Measurements from ENCODE around the gene UGP2.
"Not testable (repeated sequence)": the region's sequence is repeated elsewhere in the genome, so short reads cannot be mapped to it uniquely, and the experiment has no call there.

Gene UGP2

DNA sequence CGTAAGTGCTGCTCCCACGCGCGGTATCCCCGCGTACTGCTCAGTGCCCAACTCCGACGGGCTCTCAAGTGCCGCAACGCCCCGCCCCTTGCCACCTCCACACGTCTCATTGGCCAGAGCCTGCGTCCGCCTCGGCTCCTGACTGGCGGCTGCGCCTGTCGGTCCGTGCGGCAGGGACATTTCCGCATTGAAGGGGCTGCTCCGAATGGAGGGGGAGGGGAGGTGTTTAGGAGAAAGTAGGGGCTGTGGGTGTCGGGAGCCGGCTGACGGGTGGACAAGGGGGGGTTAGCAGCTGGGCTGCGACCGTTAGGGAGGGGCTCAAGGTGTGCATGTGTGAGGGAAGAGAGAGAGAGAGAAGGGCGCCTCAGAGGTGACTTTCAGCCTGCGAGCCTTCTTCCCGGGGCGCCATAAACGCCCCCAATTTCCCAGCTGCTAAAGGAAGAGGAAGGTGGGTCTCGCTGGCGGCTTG, 877 bp upstream of the UGP2 start:
- peak; percentile 99 for DNase-seq

DNA sequence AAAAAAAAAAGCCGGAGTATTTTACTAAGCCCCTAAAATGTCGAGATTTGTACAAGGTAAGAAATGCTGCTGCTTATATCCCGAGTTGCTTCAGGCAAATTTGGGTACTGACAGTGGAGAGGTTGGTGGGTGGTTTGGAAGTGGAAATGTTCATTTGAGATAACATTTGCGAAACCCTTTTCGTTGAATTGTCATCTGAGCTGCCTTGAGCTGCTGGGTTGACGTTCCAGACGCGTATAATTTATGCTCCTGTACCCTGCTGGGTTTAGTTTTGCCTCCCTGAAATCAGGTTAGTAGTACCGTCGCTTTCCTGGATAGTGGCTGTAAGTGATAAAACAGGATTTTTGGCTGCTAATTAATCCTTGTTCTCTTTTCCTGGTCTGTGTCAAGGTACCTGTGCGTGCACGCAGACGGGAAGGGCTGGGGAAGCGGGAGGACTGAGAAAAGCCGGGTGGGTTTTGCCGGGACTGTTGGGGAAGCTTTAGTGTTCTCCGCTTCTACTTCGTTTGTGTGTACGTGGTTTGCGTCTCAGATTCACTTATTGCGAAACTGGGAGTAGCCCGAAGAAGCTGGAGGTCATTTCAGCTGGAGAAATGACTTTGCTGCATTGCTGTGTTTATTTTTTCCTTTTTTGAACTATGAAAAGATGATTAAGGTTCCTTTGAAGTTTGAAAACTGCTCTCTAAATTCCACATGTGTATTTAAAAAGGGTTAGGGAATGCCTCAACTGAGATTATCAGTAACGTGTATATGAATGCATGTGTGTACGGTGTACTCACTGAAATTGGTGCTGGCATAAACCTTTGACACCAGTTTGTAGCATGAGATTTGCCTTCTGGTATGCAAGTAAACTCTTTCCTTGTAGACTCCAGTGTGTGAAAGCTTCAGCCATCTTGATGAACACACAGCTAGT, 709 bp downstream of the UGP2 start:
- DNase-seq, result peak; percentile 74

DNA sequence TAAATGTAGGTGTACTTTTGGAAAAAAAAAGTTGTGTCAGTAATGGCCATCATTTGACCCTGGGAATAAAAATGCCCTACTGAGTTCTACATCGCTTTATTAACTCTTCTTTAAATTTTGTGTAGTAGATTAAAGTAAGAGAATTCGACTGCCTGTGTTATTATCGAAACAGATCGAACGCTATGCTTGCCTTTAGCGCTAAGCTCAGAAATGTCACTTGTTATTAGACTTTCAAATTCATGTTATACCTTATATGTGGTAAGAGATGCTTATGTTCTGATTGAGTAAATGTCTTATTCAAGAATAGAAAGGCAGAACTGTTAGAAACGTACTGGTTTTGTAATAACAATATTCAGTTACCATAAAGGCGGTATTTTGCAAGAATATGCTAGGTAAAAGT, 1.4 kb downstream of the UGP2 start:
- no peak for DNase-seq

DNA sequence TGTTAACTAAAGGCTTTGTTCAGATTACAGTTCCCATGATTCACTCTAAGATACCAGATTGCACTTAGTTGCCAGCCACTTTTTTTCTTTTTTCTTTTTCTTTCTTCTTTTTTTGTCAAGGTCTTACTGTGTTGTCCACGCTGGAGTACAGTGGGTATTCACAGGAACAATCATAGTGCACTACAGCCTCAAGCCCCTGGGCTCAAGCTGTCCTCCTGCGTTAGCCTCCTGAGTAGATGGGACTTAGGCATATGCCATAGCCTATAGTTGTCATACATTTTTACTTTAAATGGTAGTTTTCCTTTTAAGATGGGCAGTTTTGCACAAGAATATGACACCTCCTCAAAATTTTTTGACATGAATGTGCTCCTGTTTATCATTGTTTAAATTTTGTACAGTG, 2.1 kb downstream of the UGP2 start:
- DNase-seq, result no peak

DNA sequence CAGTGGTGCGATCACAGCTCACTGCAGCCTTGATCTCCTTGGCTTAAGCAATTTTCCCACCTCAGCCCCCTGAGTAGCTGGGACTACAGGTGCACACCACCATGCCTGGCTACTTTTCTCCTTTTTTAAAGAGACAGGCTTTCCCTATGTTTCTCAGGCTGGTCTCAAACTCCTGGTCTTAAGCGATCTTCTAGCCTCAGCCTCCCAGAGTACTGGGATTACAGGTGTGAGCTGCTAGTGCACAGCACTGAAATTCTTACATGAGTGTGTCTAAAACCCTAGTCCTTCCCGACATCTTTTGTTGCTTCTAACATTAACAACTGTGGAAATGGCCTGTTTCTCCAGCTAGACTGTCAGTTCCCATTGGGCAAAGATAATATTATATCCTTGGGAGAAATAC, 2.9 kb downstream of the UGP2 start:
- DNase-seq, result no peak

DNA sequence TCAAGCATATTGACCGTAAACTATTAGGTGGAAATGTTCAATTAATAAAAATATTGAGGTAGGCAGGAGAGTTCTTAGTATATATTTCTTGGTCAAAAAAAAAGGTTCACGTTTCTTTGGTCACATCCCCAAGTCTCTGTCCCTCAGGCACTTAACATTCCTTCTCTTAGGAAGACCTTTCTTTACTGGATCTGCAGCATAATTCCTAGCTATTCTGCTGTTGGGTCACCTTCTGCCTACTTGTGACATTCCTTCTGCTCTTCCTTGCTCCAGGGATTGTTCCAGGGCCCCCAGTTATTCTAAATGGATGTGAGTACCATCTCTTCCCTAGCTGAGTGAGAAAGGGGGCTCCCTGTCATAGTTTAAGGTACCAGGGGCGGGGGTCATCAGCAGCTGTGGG, 4.2 kb downstream of the UGP2 start:
- DNase-seq, result no peak

DNA sequence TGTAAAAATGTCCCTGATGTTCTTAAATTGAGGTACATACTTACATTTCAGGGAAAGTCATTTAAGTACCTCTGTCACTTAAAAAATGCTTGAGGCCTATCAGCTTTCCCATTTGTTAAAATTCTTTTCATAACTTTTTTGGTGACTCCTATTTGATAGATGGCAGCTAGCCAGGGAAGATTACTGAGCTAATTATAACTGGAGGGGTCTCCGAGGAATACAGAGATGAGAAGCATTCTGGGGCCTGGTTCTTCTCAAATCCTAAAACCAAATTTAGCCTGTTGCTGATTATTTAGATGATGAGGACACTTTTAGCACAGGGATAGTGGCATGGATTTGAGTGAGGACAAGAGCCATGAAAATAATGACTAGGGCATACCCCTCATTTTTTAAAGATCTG, 4.8 kb downstream of the UGP2 start:
- DNase-seq, result no peak

DNA sequence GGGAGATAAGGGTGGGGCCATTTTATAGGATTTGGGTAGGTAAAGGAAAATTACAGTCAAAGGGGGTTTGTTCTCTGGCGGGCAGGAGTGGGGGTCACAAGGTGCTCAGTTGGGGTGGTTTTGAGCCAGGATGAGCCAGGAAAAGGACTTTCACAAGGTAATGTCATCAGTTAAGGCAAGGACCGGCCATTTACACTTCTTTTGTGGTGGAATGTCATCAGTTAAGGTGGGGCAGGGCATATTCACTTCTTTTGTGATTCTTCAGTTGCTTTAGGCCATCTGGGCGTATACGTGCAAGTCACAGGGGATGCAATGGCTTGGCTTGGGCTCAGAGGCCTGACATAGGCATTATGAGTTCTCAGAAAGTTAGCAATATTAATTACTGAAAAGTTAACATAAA, 5.9 kb downstream of the UGP2 start:
- not testable (repeated sequence) for DNase-seq

DNA sequence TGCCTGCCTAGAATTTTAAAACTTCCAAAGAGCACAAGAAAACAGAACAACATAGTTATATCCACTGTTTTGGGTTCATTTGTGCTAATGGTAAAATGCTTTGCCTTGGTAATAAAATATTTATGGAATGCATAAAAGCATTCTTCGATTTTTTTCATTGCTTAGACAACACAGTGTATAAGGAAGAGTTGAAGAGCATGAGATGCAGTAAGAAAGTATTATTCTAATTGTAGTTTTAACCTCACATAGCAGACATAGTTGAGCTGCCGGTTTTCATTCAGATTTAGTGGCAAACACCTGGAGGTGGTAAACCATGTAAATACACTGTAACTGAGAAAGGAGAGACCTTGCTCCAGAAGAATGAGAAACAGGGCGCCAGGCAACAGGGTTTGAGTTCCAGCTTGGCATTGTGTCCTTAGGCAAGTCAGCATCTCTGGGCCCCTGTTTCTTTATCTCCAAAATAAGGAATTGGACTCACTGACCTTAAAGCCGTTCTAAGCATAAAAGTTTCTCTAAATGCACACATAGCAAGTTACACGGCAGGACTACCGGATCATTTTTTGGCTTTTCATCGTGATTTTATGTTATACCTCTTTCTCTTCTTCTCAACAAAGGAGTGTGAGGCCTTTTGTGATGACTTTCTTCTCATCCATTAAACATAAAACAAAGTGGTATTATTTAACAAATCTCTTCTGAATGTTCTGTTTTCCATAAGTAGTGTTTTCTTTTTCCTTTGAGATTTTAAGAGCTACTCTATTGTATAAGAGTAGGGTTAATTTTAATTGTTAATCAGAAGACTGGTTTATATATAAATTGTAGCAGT, 7.9 kb downstream of the UGP2 start:
- no peak for DNase-seq

DNA sequence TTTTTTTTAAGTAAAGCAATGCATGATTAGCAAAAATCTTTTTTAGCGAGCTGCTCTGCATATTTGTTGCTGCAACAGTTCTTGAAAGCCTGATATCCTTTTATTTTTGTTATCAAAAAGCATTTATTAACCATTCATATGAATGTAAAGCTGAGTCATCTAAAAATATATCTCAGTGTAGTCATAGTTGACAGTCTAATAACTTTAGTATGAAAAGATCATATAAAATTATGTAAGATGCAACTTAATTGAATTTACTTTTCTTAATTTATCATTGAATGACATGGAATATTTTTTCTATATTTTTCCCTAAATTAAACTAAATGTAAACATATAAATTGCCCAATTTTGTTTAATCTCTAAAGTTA, 8.5 kb downstream of the UGP2 start:
- no peak for DNase-seq

DNA sequence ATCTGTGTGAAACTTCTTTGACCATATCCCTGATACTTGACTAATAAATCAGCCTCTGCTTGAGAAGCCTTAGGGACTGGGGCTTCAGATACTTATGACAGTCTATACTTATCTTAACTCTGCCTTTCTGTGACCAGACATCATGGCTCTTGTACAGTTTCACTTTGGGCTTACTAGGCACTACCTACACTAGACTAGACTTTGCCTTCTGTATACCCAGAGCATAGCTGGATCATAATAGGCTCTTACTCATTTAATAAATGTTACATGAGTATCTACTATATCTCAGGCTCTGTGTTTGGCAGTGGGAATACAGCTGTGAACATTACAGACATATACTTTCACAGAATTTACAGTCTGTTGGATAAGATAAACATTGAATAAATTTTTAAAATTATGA, 9.0 kb downstream of the UGP2 start:
- DNase-seq, result peak; percentile 68

DNA sequence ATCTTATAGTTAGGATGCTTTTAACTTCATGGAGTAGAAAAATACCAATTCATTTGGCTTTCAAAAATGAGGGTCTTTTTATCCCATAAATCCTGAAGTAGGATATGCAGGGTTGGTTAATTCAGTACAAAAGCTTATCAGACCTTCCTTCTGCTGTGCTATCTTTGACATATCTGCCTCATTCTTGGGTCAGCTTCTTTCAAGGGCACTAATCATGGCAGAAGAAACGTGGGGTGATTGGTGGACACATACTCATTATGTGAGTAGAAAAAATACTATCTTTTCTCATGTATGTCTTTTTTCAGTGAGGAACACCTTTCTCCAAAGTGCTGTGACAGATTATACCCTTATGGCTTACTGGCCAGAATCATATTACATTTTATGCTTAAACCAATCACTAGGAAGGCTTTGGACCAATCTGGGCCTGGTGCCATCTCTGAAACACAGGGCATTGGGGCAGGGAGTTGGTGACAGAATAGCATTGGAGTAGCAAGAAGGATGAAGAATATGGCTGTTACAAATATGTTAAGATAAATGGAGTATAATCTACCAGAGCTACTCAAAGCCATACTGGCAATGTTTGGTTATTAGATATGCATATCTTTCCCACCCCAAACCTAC, 10.1 kb downstream of the UGP2 start:
- DNase-seq, result peak; percentile 55

DNA sequence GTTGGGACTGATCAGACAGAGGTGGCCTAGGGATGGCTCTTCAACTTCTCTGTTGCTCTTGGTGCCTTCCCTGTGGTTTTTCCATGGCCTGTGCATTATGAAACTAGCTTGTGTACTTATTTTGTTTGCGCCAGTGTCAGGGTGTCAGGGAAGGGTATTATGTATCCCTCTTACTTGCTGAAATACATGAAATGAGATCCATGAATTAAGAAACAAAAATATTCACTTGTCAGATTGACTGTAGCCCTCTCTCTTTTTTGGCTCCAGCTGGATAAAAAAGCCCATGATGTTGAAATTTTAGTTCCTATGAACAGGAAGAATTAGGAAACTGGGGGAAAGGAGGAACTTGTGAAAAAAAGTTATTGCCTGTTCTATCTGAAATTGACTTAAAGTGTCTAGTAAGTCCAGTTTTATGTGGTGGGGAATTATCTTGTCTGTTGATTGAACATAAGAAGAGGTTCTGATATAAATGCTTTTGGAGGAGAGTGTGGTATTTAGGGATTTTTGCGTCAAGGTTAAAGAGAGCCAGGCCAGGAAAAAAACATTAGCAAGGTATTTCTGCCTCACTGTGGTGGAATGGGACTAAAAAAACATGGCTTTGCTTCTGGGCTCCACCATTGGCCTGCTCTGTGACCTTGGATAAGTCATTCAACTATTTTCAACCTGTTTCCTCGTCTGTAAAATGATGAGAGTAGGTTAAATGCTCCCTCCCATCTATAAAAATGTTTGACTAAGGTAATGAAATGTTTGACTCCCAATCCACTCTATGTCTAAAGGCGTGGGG, 12.0 kb downstream of the UGP2 start:
- DNase-seq, result no peak

DNA sequence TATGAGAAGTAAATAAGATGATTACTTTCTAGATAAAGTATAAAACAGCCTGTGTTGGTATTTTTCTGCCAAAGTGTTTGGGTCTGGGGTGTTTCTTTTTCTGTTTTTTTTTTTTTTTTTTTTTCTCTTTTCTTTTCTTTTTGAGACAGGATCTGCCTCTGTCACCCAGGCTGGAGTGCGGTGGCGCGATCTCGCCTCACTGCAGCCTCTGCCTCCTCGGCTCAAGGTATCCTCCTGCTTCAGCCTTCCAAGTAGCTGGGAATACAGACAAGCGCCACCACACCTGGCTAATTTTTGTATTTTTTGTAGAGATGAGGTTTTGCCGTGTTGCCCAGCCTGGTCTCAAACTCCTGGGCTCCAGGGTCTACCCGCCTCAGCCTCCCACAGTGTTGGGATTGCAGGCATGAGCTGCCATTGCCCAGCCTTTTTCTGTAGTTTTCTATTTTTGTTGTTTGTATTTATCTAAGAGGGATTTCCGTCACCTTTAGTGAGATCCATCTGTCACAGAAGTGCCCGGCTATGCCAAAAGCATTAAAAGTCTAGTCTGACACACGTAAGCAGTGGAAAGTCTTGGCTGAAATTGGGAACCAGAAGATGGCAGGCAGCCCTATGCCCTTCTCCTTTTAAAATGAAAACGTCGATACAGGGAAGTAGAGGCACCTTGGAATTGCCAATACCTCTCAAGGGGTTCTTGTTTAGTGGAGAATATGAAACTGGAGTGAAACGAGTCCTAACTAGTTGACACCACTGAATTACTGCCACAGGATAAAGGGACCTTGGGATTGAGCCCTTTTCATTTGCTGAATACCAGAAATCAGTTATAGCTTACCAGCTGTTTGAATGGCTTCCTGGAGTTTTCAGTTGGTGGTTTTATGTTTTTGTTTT, 14.0 kb downstream of the UGP2 start:
- no peak for DNase-seq

DNA sequence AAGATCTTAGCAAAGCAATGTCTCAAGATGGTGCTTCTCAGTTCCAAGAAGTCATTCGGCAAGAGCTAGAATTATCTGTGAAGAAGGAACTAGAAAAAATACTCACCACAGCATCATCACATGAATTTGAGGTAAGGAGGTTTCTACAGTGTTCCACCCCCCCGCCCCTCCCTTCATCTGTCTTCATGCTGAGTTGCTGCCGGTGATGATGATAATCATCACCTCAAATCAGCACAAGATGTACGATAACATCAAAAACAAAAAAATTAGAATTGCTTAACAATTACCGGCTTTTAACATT, 14.6 kb downstream of the UGP2 start:
- peak; percentile 84 for DNase-seq

DNA sequence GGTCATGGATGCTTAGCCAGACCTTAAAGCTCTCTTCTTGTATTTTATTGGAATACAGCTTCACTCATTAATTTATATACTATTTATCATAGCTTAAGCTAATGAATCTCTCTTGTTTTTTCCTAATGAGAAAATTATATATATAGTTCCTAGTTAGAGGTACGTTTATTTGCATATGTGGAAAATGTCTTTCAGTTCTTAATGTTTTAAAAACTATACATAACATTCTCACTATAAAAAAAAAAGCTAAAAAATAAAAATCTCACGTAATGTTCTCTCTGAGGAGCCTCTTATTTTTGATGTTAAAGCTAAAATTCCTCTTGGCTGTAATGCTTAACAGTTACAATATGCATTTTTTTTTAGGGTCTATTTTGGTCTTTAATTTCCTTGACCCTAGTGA, 16.6 kb downstream of the UGP2 start:
- no peak for DNase-seq

DNA sequence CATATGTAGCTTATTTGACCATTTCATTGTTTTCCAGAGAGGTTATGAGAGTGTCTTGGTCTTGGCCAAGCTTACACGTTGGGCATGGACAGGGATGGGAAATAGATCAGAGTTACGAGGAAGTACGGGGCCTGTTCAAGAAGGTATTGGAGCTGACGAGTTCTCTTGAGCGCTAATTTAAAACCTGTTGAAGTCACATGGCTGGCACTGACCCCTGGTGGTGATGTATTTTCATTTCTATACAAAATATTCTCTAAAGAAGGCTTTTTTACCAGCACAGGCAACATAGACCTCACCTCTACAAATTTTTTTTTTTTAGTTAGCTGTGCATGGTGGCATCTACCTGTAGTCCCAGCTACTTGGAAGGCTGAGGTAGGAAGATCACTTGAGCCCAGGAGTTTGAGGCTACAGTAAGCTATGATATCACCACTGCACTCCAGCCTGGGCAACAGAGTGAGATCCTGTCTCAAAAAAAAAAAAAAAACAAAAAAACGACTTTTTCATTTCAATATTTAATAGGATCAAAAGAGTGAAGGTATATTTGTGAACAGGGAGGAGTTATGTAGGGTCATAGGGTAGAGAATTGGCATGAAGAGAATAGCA, 19.6 kb downstream of the UGP2 start:
- peak; percentile 89 for DNase-seq

DNA sequence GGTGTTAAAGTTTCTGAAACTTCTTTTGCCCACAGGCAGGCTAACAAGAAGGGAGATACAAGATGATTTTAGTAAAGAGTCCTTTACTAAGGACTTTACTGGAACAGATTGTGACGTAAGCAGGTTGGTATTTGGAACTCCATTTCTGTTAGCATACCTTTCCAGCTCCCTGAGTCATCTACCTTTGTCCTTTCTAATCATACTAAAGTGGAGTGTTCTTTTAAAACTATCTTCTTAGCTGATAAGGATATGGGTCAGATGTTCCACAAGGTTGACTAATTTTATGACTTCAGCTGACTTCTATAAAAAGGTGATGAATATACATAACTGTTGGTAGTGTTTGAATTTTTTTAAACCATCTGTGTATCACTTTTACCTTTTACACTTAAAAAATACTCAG, 21.1 kb downstream of the UGP2 start:
- no peak for DNase-seq

DNA sequence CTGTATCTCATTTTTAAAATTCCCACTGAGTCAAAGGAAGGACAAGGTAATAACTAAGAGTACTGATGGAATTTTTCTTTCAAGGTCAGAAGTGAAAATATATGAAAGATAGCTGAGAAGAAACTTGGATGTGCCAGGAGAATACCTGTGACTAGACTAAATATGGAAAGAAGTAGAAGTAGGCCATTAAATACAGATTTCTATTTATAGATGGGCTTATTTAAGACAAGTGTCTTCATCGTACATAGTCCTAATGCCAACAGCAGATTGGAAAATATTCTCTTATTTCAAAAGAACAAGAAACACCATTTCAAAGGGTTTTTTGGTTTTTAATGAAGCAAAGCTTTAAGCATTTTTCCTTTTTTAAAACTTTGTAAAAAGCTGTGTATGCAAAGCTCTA, 22.0 kb downstream of the UGP2 start:
- no peak for DNase-seq

DNA sequence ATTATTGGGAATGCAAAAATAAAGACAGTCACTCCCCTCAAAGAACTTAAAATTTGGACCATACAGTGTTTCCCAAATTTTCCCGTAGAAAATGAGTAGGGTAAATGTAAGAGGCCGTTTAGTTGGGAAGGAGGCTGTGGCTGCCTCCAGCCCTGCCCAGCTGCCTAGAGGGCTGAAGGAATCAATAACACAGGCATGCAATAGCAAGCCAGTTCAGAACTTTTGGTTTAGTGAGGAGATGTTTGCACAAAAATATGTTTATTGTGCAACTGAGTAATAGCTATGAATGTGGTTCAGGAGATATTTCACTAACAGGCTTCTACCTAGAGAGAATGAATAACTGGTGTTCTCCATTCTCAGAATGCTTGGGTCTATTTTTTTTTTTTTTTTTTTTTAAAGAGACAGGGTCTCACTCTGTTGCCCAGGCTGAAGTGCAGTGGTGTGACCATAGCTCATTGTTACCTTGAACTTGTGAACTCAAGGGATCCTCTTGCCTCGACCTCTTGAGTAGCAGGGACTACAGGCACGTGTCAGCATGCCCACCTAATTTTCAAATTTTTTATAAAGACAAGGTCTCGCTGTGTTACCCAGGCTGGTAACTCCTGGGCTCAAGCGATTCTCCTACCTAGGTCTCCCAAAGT, 23.6 kb downstream of the UGP2 start:
- DNase-seq, result no peak

Data from hematopoietic multipotent progenitor cell treated with erythropoietin and hydrocortisone succinate and interleukin-3 and kit ligand, for 6 days (in vitro differentiated cells).